Testis (tissue), 2 donors: ENCODE data around the gene TRAK2.

Source experiments
- POLR2A ChIP-seq: fragments of 450-650 bp; IDR thresholded peaks from one replicate; pipeline ENCODE4 v1.6.1; 2017; ENCODE audit warnings: antibody characterized with exemption, mild to moderate bottlenecking, moderate library complexity
- TF ChIP-seq, protein P1 (sequence below), 3 experiments: fragments of 450-650 bp in 2 of 3; fragments of 200-600 bp in 1 of 3; sonication (generic) in 1 of 3; IDR thresholded peaks; one replicate each; pipeline ENCODE4 v1.5.1; 2016 to 2019; ENCODE audit warnings: antibody characterized with exemption in 3 of 3, mild to moderate bottlenecking in 2 of 3, moderate library complexity in 1 of 3

DNA sequence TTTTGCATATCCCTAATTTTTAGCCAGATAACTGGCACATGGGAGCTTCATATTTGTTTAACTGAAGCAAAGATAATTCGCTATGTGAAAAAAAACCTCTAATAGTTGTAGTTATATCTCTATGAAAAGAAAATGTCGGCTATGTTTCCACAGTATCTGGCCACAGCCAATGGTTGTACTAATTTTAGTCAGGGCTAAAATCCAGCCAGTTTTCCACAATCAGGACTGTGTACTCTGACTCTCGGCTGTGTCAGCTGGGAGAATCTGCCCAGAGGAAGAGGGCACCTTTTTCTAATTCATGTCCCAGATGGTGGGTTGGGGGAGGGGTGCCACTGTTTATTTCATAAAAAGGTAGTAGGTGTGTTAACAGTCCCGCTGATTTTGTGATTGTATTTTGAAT lies 39.0 kb upstream of the TRAK2 start:
- TF ChIP-seq POLR2A: no peak
- TF ChIP-seq, protein P1, sequence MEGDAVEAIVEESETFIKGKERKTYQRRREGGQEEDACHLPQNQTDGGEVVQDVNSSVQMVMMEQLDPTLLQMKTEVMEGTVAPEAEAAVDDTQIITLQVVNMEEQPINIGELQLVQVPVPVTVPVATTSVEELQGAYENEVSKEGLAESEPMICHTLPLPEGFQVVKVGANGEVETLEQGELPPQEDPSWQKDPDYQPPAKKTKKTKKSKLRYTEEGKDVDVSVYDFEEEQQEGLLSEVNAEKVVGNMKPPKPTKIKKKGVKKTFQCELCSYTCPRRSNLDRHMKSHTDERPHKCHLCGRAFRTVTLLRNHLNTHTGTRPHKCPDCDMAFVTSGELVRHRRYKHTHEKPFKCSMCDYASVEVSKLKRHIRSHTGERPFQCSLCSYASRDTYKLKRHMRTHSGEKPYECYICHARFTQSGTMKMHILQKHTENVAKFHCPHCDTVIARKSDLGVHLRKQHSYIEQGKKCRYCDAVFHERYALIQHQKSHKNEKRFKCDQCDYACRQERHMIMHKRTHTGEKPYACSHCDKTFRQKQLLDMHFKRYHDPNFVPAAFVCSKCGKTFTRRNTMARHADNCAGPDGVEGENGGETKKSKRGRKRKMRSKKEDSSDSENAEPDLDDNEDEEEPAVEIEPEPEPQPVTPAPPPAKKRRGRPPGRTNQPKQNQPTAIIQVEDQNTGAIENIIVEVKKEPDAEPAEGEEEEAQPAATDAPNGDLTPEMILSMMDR (IDR thresholded peaks at IDR 0.05): no peak
